ENCODE results near the gene ARHGEF18.

Gene ARHGEF18

DNA sequence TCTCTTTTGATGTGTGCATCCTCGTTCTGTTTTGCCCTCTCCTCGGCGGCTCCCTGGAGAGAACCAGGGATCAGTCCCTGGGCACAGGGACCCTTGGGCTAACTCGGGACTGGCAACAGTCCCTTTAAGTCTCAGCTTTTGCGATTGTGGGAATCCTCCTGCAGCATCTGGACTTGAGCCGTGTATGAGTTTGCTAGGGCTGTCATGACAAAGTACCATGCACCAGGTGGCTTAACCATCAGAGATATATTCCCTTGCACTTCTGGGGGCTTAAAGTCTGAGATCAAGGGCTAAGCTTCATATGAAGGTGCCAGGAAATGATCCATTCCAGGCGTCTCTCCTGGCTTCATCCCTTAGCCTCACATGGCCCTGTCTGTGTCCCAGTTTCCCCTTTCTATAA, 34.5 kb downstream of the ARHGEF18 start:
- DNase-seq (ENCODE audit: low read depth) = no peak

DNA sequence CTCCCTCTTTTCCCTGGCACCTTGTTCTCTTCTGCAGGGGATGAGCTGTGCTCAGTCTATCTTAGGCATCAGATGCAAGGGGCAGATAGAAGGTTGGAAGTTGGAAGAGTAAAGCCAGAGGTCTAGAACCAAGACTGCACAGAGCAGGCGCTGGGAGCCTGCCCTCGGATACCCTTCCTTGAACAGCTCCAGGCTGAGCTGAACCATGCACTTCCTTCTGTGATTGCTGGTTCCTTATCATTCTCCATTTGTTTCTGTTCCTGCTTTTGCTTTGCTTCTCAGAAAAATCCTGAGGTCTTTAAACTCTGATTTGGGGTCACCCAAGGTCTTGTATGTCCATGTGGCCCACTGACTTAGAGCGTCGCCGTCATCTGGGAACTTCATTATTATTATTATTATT, 36.3 kb downstream of the ARHGEF18 start:
- no peak for DNase-seq (ENCODE audit: low read depth)

DNA sequence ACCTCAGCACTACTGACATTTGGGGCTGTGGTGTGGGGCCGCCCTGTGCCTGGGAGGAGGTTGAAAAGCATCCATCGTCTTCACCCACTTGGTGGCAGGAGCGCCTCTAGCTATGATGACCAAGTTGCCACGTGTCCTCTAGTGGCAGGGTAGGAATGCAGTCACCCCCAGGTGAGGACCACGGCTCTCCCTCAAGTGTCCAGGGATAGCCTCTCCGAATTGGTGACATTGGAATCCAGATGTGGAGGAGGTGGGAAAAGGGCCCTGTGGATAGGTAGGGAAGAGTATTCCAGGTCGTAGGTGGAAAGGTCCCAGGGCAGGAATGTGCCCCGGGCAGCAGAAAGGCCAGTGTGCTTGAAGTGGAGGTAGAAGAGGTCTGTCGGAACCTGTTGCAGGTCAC, 37.6 kb downstream of the ARHGEF18 start:
- DNase-seq (ENCODE audit: low read depth) = no peak

DNA sequence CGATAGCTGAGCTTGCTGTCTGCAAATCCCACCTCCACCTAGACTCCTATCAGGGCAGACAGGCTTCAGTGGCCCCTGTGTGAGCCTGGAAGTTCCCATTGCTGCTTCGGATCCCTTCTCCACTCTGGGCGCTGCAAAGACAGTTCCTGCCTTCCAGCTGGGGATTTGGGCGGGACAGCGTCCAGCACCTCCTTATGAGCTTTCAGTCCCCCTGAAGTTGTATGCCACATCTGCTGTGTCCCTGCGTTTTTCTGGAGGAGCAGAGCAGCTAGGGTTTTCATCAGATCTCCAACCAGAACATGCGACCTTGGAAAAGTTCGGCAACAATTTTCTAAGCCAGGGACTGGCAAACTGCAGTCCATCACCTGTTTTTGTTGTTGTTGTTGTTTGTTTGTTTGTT, 38.0 kb downstream of the ARHGEF18 start:
- DNase-seq (ENCODE audit: low read depth) = no peak

DNA sequence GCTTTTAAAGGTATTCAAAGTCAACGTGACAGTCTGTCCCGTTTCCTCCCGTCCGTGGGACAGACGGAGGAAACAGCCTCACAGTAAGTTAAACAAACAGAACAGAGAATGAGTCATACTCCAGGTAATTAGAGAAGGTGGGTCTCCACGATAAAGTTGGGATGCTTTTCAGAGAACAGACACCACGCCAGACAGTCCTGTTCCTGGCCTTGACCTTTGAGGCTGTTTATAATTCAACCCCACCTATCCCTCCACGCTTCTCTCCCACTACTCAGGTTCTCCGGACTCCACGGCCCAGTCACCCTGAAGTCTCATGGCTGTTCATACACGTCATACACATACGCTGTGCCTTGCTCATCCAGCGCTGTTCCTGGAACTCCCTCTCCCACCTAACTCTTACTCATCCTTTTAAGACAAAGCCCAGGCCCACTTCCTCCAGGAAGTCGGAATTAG, 42.5 kb downstream of the ARHGEF18 start:
- no peak for DNase-seq (ENCODE audit: low read depth)

DNA sequence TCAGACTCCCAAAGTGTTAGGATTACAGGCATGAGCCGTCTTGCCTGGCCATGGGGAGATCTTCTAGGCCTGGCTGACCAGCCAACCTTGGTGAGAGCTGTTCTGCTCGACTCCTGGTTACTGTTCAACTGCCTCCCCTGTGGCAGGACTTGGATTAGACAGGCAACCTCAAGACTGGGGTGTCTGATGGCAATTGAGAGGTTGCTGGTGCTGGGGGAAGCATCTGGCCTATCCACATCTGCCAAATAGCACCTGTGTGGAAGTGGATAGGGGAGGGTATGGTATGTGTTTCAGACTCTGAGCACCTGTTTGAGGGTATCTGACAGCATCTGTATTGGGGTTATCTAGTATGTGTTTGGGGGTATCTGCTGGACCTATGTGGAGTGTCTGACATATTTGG, 44.7 kb downstream of the ARHGEF18 start:
- DNase-seq (ENCODE audit: low read depth) = no peak

DNA sequence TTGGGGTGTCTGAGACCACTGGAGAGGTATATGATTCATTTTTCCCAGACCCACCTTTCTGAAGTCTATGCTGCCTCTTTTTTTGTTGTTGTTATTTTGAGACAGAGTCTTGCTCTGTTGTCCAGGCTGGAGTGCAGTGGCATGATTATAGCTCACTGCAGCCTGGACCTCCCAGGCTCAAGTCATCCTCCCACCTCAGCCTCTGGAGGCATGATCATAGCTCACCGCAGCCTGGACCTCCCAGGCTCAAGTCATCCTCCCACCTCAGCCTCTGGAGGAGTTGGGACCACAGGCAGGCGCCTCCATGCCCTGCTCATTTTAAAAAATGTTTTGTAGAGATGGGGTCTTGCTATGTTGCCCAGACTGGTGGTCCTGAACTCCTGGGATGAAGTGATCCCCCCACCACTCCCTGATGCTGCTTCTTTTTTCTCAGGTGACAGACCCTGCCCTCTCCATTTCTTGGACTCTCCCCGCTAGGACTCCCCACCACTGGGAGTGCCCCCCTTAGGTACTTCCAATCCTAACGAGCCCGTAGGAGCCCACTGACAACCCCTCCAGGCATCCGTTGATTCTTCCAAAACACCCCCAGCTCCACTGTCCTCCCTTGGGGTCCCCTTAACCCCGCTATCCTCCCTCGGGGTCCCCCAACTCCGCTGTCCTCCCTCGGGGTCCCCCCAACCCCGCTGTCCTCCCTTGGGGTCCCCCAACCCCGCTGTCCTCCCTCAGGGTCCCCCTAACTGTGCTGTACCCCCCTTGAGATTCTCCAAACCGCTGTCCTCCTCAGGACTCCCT, 45.4 kb downstream of the ARHGEF18 start:
- no peak for DNase-seq (ENCODE audit: low read depth)

DNA sequence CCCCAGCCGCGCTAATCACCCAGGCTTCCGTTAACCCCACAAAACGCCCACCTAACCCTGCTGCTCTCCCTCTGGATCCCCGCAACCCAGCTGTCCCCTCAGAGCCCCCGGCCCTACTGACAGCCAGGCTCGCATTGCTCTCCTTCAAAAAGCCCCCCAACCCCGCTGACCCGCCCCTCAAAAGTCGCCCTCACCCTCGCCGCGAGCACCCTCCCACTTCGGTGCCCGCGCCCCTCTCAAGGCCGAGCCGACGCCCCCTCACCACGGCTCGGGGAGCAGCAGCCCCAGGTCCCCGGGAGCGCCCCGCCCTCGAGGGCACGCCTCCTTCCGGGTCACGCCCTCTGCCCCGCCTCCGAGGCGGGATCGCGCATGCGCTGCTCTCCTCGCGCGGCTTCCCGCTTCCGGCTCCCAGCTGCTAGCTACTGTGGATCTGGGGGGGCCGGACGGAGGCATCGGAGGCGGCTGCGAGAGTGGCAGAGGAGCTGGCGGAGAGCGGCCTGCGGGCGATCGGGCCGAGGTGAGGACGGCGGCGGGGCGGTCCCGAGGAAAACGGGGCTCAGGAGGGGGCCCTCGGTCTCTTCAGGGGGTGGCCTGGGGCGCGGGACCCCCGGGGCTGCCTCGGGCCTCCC, 46.1 kb downstream of the ARHGEF18 start:
- peak; percentile 82 for DNase-seq (ENCODE audit: low read depth)

DNA sequence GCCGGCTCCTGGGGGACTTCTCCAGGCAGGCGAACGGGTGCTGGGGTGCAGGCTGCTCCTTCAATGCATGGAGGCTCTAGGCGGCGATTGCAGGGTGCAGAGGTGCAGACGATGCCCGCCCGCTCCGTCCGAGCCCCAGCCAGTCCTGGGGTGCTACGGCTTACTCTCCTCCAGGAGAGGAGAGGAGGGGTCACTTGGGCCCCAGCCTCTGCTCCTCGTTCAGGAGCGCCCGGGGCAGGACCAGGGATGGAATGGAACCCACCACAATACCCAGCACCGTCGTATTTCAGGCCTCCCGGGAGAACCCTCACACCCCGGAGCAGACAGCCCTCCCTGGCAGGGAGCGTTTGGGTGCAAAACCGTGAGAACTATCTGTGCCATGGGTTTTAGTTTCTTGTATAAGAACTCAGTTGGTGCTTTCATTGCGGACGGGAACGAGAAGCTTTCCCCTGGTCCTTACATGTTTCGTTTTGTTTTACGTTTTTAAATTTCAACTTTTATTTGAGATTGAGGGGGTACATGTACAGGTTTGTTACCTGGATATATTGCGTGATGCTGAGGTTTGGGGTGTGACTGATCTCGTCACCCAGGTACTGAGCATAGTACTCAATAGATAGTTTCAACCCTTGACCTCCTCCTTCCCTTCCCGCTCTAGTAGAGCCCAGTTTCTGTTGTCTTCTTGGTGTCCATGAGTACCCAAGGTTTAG, 46.8 kb downstream of the ARHGEF18 start:
- DNase-seq (ENCODE audit: low read depth) = no peak

DNA sequence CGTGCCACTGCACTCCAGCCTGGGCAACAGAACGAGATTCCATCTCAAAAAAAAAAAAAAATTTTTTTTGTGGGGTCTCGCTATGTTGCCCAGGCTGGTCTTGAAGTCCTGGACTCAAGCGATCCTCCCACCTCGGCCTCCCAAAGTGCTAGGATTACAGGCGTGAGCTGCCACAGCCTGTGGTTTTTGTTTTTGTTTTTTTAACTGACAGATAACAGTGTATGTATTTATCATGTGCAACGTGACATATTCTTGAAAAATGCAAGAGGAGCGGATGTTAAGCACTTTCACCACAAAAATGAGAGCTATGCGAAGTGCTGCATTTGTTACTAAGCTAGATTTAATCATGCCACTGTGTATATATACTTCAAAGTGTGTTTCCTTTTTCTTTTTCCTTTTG, 49.0 kb downstream of the ARHGEF18 start:
- DNase-seq (ENCODE audit: low read depth) = no peak
